Transverse colon (tissue), 4 donors: ENCODE measurements around the gene SYNE1. TPM values are rescaled to one million over a fixed set of nuclear protein-coding genes. Genes with fewer than 3 reads are reported as not detected.
A peak's percentile ranks its signal among the peaks of the same experiment; 100 is the strongest.

Experiments used
- DNase-seq: peaks from one replicate; pipeline ENCODE4 v3.0.0-alpha.2; 2019
- H3K27ac ChIP-seq, 4 donors: fragments of 200-600 bp; sonication (generic); 2 replicates each; pipeline ENCODE4 v1.5.1; 2016 to 2018; ENCODE audit warnings: inconsistent platforms in 4 of 4
- H3K27me3 ChIP-seq: fragments of 200-600 bp; sonication (generic); 2 replicates; pipeline ENCODE4 v1.5.1; 2017; ENCODE audit warnings: inconsistent platforms
- H3K36me3 ChIP-seq, 4 donors: fragments of 200-600 bp; sonication (generic); 2 replicates each; pipeline ENCODE4 v1.5.1; 2017 to 2019; ENCODE audit warnings: inconsistent platforms in 4 of 4
- H3K4me1 ChIP-seq, 4 donors: fragments of 200-600 bp; sonication (generic); 2 replicates each; pipeline ENCODE4 v1.5.1; 2017 to 2020; ENCODE audit warnings: inconsistent platforms in 4 of 4
- H3K4me3 ChIP-seq, 4 donors: fragments of 200-600 bp; sonication (generic); 1 replicate in 1 of 4; 2 replicates in 3 of 4; pipeline versions ENCODE4 v1.5.1 to v1.6.1; 2017 to 2019; ENCODE audit warnings: inconsistent platforms in 4 of 4
- H3K9me3 ChIP-seq, 2 donors: fragments of 200-600 bp; sonication (generic); 2 replicates each; pipeline ENCODE4 v1.5.1; 2017 to 2019; ENCODE audit warnings: inconsistent platforms in 2 of 2
- CTCF ChIP-seq, 5 experiments: fragments of 200-600 bp in 3 of 5; fragments of 450-650 bp in 2 of 5; sonication (generic) in 3 of 5; IDR thresholded peaks; 1 replicate in 2 of 5; 2 replicates in 3 of 5; pipeline ENCODE4 v1.5.1; 2016 to 2017; ENCODE audit warnings: antibody characterized with exemption in 5 of 5, inconsistent platforms in 3 of 5, mild to moderate bottlenecking in 2 of 5, moderate library complexity in 1 of 5
- EP300 ChIP-seq: sonication (generic); formaldehyde crosslinking; IDR thresholded peaks from one replicate; pipeline ENCODE4 v1.6.1; 2017; ENCODE audit warnings: antibody characterized with exemption, low read depth
- POLR2A ChIP-seq: fragments of 450-650 bp; IDR thresholded peaks from one replicate; pipeline ENCODE4 v1.6.1; 2016; ENCODE audit warnings: antibody characterized with exemption, mild to moderate bottlenecking, moderate library complexity
- POLR2AphosphoS5 ChIP-seq, 3 donors: sonication (generic); formaldehyde crosslinking; IDR thresholded peaks; one replicate each; pipeline ENCODE4 v1.6.1; 2016; ENCODE audit warnings: antibody characterized with exemption in 3 of 3
- WGBS, 2 donors: methylation state at CpG; one replicate each; pipeline ENCODE4 v1.1.5; 2018; ENCODE audit warnings: low coverage in 1 of 2; 5-methylcytosine and 5-hydroxymethylcytosine counted together
- in situ Hi-C, 4 donors: fragments of 200-750 bp; cut with MboI; loops; one replicate each; pipeline versions ENCODE4 v1.15.0 to v1.15.1; 2017; ENCODE audit warnings: low sequenced_read_pairs in 3 of 4, low pct_ligation_motif_present in 1 of 4, low pct_unique_long_range_greater_than_20kb in 1 of 4
- intact Hi-C: fragments of 100-400 bp; cut with DNase I; formaldehyde crosslinking; loops from one replicate; pipeline ENCODE4 v1.15.1; 2023; ENCODE audit warnings: low total_unique reads
- total RNA-seq, 4 donors: library from RNA; depleted of rRNA; stranded (reverse); fragments of >200 nt; gene quantifications; one replicate each; pipeline ENCODE4 v1.1.0, GENCODE V29; 2016

SYNE1 gene
- total RNA-seq, 4 donors from 2014 or later, result 31.4 to 87.2 (median 59.7) TPM

- H3K27ac ChIP-seq, result no peak overlapping the region
- peaks cover 0 to 4% (median 0%) of the 10 kb centered on the region in 4 donors for H3K4me1 ChIP-seq
- WGBS, 2 donors, result 81 to 100% methylated on average over 2 to 3 of the region's 3 CpGs
- peak; percentile 17 for DNase-seq
- peaks cover 0 to 11% (median 5%) of the 10 kb centered on the region in 4 donors for H3K36me3 ChIP-seq
- no peak overlapping the region for H3K4me3 ChIP-seq
- no peaks in the 10 kb centered on the region for H3K27me3 ChIP-seq
- H3K9me3 ChIP-seq, result no peaks in the 10 kb centered on the region
- in situ Hi-C loops (no loop called here), intact Hi-C loops (no loop called here)
- TF ChIP-seq POLR2AphosphoS5 (IDR thresholded peaks at IDR 0.05), result no peak
- TF ChIP-seq EP300, result no peak
- TF ChIP-seq POLR2A, result no peak
- TF ChIP-seq CTCF (IDR thresholded peaks at IDR 0.05), result no peak
Measured at GRCh38 chr6:152293404-152293803, 343.8 kb downstream of the SYNE1 start.

- 80 to 95% methylated on average over 3 of the region's 3 CpGs for WGBS, 2 donors
- Histone ChIP-seq H3K9me3 (no peaks in the 10 kb centered on the region), H3K27ac (no peak overlapping the region), H3K4me3 (no peak overlapping the region), H3K27me3 (no peaks in the 10 kb centered on the region), H3K36me3 (peaks cover 0 to 11% (median 5%) of the 10 kb centered on the region in 4 donors), H3K4me1 (peaks cover 0 to 4% (median 0%) of the 10 kb centered on the region in 4 donors)
- TF ChIP-seq EP300, result no peak
- in situ Hi-C loops, result no loop called here
- DNase-seq, result no peak
- intact Hi-C loops, result no loop called here
Measured at GRCh38 chr6:152292555-152292954, 344.6 kb downstream of the SYNE1 start.

- in situ Hi-C loops (no loop called here), intact Hi-C loops (no loop called here)
- H3K27me3 ChIP-seq, result no peaks in the 10 kb centered on the region
- no peak overlapping the region for H3K4me3 ChIP-seq
- no peak overlapping the region for H3K27ac ChIP-seq
- H3K36me3 ChIP-seq, result peaks cover 0 to 11% (median 5%) of the 10 kb centered on the region in 4 donors
- no peaks in the 10 kb centered on the region for H3K4me1 ChIP-seq
- no peak for DNase-seq
- TF ChIP-seq CTCF (IDR thresholded peaks at IDR 0.05) (no peak), EP300 (no peak), POLR2AphosphoS5 (IDR thresholded peaks at IDR 0.05) (no peak), POLR2A (no peak)
- H3K9me3 ChIP-seq, result no peaks in the 10 kb centered on the region
Measured at GRCh38 chr6:152290693-152291092, 346.5 kb downstream of the SYNE1 start.

- intact Hi-C loops, result no loop called here
- Histone ChIP-seq H3K4me3 (no peak overlapping the region), H3K27ac (peak overlapping the region in 2 of 4 donors; percentile 31 to 62), H3K27me3 (no peaks in the 10 kb centered on the region), H3K36me3 (no peaks in the 10 kb centered on the region), H3K9me3 (no peaks in the 10 kb centered on the region), H3K4me1 (peaks cover 0 to 14% (median 12%) of the 10 kb centered on the region in 4 donors)
- in situ Hi-C loops, result no loop called here
- DNase-seq, result peak; percentile 31
- TF ChIP-seq CTCF (IDR thresholded peaks at IDR 0.05) (no peak), POLR2AphosphoS5 (IDR thresholded peaks at IDR 0.05) (no peak), EP300 (no peak), POLR2A (no peak)
- WGBS, 2 donors, result 61 to 83% methylated on average over 2 to 9 of the region's 9 CpGs
Measured at GRCh38 chr6:152277826-152278329, 359.3 kb downstream of the SYNE1 start.

GRCh38 chr6:152273638-152274037 is 363.5 kb downstream of the SYNE1 start:
- Histone ChIP-seq H3K4me1 (peaks cover 0 to 31% (median 27%) of the 10 kb centered on the region in 4 donors), H3K36me3 (no peaks in the 10 kb centered on the region), H3K27ac (peak overlapping the region; percentile 39 to 75 (median 64)), H3K9me3 (no peaks in the 10 kb centered on the region), H3K4me3 (no peak overlapping the region), H3K27me3 (no peaks in the 10 kb centered on the region)
- intact Hi-C loops (no loop called here), in situ Hi-C loops (no loop called here)
- TF ChIP-seq POLR2AphosphoS5 (IDR thresholded peaks at IDR 0.05), result no peak
- no peak for TF ChIP-seq CTCF (IDR thresholded peaks at IDR 0.05)
- no peak for TF ChIP-seq POLR2A
- TF ChIP-seq EP300, result no peak
- 30 to 41% methylated on average over 2 to 4 of the region's 4 CpGs for WGBS, 2 donors
- DNase-seq, result no peak
